GM12892 (cell line): ENCODE measurements around the gene SF3B2.

Experiments
- POLR2A ChIP-seq: IDR thresholded peaks from 2 replicates; pipeline ENCODE4 v1.6.1; 2011; ENCODE audit warnings: low read depth, low read length, control low read depth
- POLR2AphosphoS5 ChIP-seq: IDR thresholded peaks from 2 replicates; pipeline ENCODE4 v1.6.1; 2011; ENCODE audit warnings: low read depth, low read length, control low read depth
- TAF1 ChIP-seq: IDR thresholded peaks from 2 replicates; pipeline ENCODE4 v1.6.1; 2011; ENCODE audit warnings: low read depth, mild to moderate bottlenecking, control low read depth, low read length, borderline replicate concordance

GRCh38 chr11:66061268-66061667 lies 9.1 kb downstream of the SF3B2 start:
- TF ChIP-seq POLR2AphosphoS5 (no peak), POLR2A (no peak), TAF1 (no peak)
